ENCODE data around the gene PFKFB2.

Gene PFKFB2

GRCh38 chr1:207129053-207129452 lies 76.0 kb downstream of the PFKFB2 start:
- in situ Hi-C loops (cut with MboI; ENCODE audit: low sequenced_read_pairs, unreplicated experiment) = no loop called here

More at GRCh38 chr1:207129053-207129452, 76.0 kb downstream of the PFKFB2 start:
- TF ChIP-seq CTCF (IDR thresholded peaks at IDR 0.05; ENCODE audit: borderline replicate concordance, control extremely low read depth, extremely low read depth, insufficient read depth, missing control alignments) = no peak
- DNase-seq (ENCODE audit: low spot score) = no peak

Measured in GM13976 (cell line).